Measurements from ENCODE around the gene LTBP3. TPM values are rescaled to one million over a fixed set of nuclear protein-coding genes. Genes with fewer than 3 reads are reported as not detected.
A peak's percentile ranks its signal among the peaks of the same experiment; 100 is the strongest.

The LTBP3 gene

DNA sequence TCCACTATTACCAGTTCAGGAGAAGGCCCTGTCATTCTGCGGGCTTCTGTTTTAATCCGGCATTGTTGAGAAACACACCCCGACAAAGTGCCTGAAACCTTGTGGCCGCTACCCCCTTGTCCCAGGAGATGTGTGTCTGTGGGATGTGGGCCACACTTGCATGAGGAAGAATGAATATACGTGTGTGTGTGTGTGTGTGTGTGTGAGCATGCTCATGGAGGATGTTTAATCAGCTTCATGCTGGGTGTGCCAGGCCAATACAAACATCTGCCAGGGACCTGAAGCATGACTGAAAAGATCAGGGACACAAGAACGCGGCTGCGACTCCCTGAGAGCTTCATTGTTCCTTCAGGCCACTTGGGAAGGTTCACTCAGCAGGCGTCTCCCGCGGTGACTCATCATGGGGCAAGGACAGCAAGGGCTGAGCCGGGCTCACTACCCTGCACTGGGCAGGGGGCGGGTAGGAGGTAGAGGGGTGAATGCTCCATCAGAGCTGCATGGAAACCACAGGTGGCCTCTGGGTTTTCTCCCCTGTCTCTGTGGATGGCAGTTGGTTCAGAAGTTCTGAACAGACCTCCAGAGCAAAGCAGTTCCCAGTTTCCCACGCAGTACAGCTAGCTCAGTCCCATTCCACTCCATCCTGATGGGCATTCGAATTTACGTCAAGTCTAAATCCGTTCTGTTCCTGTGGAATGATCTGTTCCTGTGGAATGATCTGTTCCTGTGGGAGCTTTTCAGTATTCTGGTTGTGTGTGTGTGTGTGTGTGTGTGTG lies 66.4 kb downstream of the LTBP3 start:
- no peaks in the 10 kb centered on the region for H3K27me3 ChIP-seq (ENCODE audit: control insufficient read depth, insufficient read depth, low read length)
- H3K4me2 ChIP-seq (ENCODE audit: low read length), result peak overlapping the region; percentile 73
- peaks cover 91% of the 10 kb centered on the region for H3K4me1 ChIP-seq (ENCODE audit: control insufficient read depth, insufficient read depth, low read length)
- peak overlapping the region; percentile 88 for H3K9ac ChIP-seq (ENCODE audit: low read depth, low read length)
- peak overlapping the region; percentile 43 for H3K4me3 ChIP-seq (ENCODE audit: low read length)
- H3K9me3 ChIP-seq (replicated peaks; ENCODE audit: low read length), result no peaks in the 10 kb centered on the region
- H3K36me3 ChIP-seq (ENCODE audit: insufficient read depth, low read length), result no peaks in the 10 kb centered on the region

DNA sequence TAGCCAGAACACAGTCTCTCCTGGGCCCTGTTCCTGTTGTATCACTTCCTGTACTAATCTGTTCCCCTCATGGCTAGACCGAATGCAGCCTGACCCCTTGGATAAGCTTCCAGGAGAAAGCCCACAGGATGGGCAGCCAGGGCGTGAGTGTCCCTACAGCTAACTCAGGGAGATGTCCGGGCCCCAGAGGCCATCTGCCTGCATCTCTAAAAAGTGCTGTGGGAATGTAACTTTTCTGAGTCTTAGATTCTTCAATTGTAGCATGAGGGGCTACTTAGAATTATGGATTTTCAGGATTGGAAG lies 67.0 kb downstream of the LTBP3 start:
- Histone ChIP-seq H3K36me3 (ENCODE audit: insufficient read depth, low read length) (no peaks in the 10 kb centered on the region), H3K4me3 (ENCODE audit: low read length) (peak overlapping the region; percentile 43), H3K27me3 (ENCODE audit: control insufficient read depth, insufficient read depth, low read length) (no peaks in the 10 kb centered on the region), H3K9ac (ENCODE audit: low read depth, low read length) (peak overlapping the region; percentile 88), H3K4me2 (ENCODE audit: low read length) (peak overlapping the region; percentile 73), H3K4me1 (ENCODE audit: control insufficient read depth, insufficient read depth, low read length) (peaks cover 89% of the 10 kb centered on the region), H3K9me3 (replicated peaks; ENCODE audit: low read length) (no peaks in the 10 kb centered on the region)

DNA sequence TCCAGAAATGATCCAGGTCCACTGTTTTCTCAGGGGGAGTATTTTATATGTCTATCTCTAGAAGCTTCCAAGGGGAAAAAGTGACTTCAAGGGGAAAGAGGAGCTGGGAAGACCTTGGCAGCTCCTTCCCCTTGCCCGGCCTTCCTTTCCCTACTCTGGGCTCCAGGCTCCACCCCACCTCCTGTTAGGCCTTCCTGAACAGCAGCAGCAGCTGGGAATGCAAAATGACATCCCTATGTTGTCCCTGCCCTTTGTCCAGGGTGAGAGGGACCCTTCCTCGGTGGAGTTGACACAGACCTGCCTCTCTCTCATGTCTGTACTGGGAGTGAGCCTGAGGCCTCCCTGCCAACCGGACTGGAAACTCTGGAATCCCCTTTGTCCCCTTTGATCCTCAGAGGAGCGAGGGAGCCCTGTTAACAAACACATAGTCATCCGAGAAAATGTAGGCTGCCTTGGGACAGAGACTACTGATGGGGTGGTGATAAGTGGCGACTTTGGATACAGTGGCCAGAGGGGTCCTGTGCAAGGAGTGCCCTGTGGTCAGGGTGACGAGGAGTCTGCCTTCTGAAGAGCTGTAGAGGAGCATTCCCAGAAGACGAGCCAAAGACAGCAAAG lies 68.3 kb downstream of the LTBP3 start:
- H3K4me1 ChIP-seq (ENCODE audit: control insufficient read depth, insufficient read depth, low read length), result peaks cover 91% of the 10 kb centered on the region
- H3K9me3 ChIP-seq (replicated peaks; ENCODE audit: low read length), result no peaks in the 10 kb centered on the region
- no peaks in the 10 kb centered on the region for H3K27me3 ChIP-seq (ENCODE audit: control insufficient read depth, insufficient read depth, low read length)
- H3K4me3 ChIP-seq (ENCODE audit: low read length), result peak overlapping the region; percentile 13
- H3K9ac ChIP-seq (ENCODE audit: low read depth, low read length), result peak overlapping the region; percentile 88
- H3K4me2 ChIP-seq (ENCODE audit: low read length), result peak overlapping the region; percentile 72
- no peaks in the 10 kb centered on the region for H3K36me3 ChIP-seq (ENCODE audit: insufficient read depth, low read length)

DNA sequence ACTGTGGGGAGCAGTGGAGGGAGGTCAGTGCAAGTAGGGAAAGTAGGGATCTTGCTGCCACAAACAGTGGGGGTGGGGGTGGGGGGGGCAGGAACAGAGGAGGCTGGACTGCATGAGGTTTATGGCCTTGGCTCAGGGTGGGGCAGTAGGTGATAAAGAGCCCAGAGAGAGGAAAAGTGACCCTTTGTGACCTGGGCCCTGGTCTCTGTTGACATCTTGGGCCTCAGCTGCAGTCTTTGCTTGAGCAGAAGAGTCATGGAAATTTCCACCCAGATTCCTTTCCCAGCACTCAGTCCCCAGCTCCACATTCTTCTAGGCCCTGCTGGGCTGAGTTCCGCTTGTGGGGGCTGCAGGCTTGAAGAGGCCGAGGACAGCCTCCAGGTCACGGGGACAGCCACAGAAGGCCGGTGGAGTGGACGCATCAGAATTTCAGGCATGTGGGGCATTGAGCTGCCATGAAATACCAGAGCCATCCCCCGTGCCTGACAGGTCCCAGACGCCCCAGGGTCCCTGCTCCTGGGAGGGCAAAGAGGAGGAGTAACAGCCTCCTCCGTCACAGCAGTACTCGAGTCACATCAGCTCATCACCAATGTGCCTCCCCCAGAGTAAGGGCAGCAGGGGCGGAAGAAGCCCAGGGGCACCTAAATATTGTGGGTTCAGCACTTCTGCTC lies 69.0 kb downstream of the LTBP3 start:
- peaks cover 84% of the 10 kb centered on the region for H3K4me1 ChIP-seq (ENCODE audit: control insufficient read depth, insufficient read depth, low read length)
- no peaks in the 10 kb centered on the region for H3K27me3 ChIP-seq (ENCODE audit: control insufficient read depth, insufficient read depth, low read length)
- peak overlapping the region; percentile 72 for H3K4me2 ChIP-seq (ENCODE audit: low read length)
- H3K9me3 ChIP-seq (replicated peaks; ENCODE audit: low read length), result no peaks in the 10 kb centered on the region
- peak overlapping the region; percentile 88 for H3K9ac ChIP-seq (ENCODE audit: low read depth, low read length)
- H3K36me3 ChIP-seq (ENCODE audit: insufficient read depth, low read length), result no peaks in the 10 kb centered on the region
- H3K4me3 ChIP-seq (ENCODE audit: low read length), result peak overlapping the region; percentile 22

Small RNA genes lying within 50 kb of the gene (small RNA-seq; reads per million reads assigned to genes)
- gene AP001362.1 (not detected), gene RF01684 (not detected)
